Naive thymus-derived CD4-positive, alpha-beta T cell (primary cell): ENCODE data around the gene KRT80. TPM values are rescaled to one million over a fixed set of nuclear protein-coding genes. Genes with fewer than 3 reads are reported as not detected.

ENCODE experiments used
- ATAC-seq: fragments of 150-1000 bp; cut with Tn5 transposase; 2 replicates; pipeline ENCODE4 v1.10.0; 2021; ENCODE audit warnings: mild to moderate bottlenecking, moderate library complexity
- CTCF ChIA-PET: fragments of 350-600 bp; sonication (Branson Sonifier 250); formaldehyde crosslinking; loops from one replicate; lab custom pipeline; 2021; ENCODE audit warnings: antibody characterized with exemption; lab: Charles Lee
- POLR2A ChIA-PET: fragments of 350-600 bp; sonication (Branson Sonifier 250); formaldehyde crosslinking; loops from one replicate; lab custom pipeline; 2021; ENCODE audit warnings: antibody characterized with exemption, inconsistent platforms; lab: Charles Lee
- DNase-seq, 9 donors: peaks; one replicate each; pipeline versions ENCODE4 v3.0.0 to v3.0.0-alpha.2; 2020 to 2022; ENCODE audit warnings: mixed read lengths in 1 of 9
- H3K27ac ChIP-seq: one replicate; pipeline ENCODE4 v1.7.0; 2013; ENCODE audit warnings: mild to moderate bottlenecking, low read depth, low read length, moderate library complexity
- H3K27me3 ChIP-seq, 2 donors: one replicate each; pipeline ENCODE4 v1.7.0; 2013; ENCODE audit warnings: low read length in 2 of 2, mild to moderate bottlenecking in 2 of 2, moderate library complexity in 2 of 2; ENCODE audit not compliant: control insufficient read depth in 2 of 2, insufficient read depth in 2 of 2
- H3K36me3 ChIP-seq, 3 experiments: 1 replicate in 2 of 3; 2 replicates in 1 of 3; pipeline ENCODE4 v1.7.0; 2013; ENCODE audit warnings: low read length in 3 of 3, mild to moderate bottlenecking in 3 of 3, moderate library complexity in 1 of 3; ENCODE audit not compliant: insufficient read depth in 3 of 3, control insufficient read depth in 2 of 3
- H3K4me1 ChIP-seq, 2 donors: one replicate each; pipeline ENCODE4 v1.7.0; 2013; ENCODE audit warnings: low read length in 2 of 2, mild to moderate bottlenecking in 2 of 2, moderate library complexity in 1 of 2; ENCODE audit not compliant: control insufficient read depth in 2 of 2, insufficient read depth in 2 of 2
- H3K4me3 ChIP-seq: 2 replicates; pipeline ENCODE4 v1.7.0; 2013; ENCODE audit warnings: mild to moderate bottlenecking, low read length
- H3K9me3 ChIP-seq, 3 experiments: 1 replicate in 2 of 3; 2 replicates in 1 of 3; pipeline ENCODE4 v1.7.0; 2013; ENCODE audit warnings: low read length in 3 of 3; ENCODE audit not compliant: control insufficient read depth in 2 of 3
- H3K27ac Mint-ChIP-seq, 9 donors: one replicate each; pipeline ENCODE4 v1.8.0; 2020 to 2022; ENCODE audit warnings: mixed read lengths in 9 of 9, mild to moderate bottlenecking in 8 of 9, moderate library complexity in 5 of 9, inconsistent platforms in 2 of 9
- H3K27me3 Mint-ChIP-seq, 5 donors: one replicate each; pipeline ENCODE4 v1.8.0; 2021 to 2022; ENCODE audit warnings: mixed read lengths in 5 of 5, mild to moderate bottlenecking in 1 of 5
- H3K36me3 Mint-ChIP-seq, 5 donors: one replicate each; pipeline ENCODE4 v1.8.0; 2020 to 2022; ENCODE audit warnings: mixed read lengths in 5 of 5, mild to moderate bottlenecking in 3 of 5, inconsistent platforms in 1 of 5
- H3K4me1 Mint-ChIP-seq, 7 donors: one replicate each; pipeline ENCODE4 v1.8.0; 2020 to 2022; ENCODE audit warnings: mixed read lengths in 7 of 7, mild to moderate bottlenecking in 3 of 7, inconsistent platforms in 1 of 7
- H3K4me3 Mint-ChIP-seq, 10 donors: one replicate each; pipeline ENCODE4 v1.8.0; 2020 to 2022; ENCODE audit warnings: mild to moderate bottlenecking in 10 of 10, mixed read lengths in 10 of 10, moderate library complexity in 6 of 10, inconsistent platforms in 2 of 10
- H3K9me3 Mint-ChIP-seq, 11 donors: one replicate each; pipeline ENCODE4 v1.8.0; 2020 to 2022; ENCODE audit warnings: mixed read lengths in 11 of 11, mild to moderate bottlenecking in 4 of 11, inconsistent platforms in 1 of 11, moderate library complexity in 1 of 11
- intact Hi-C, 2 donors: fragments of 100-400 bp; cut with micrococcal nuclease; formaldehyde crosslinking; loops; one replicate each; pipeline ENCODE4 v1.15.1; 2023
- polyA plus RNA-seq, 2 donors: library from polyadenylated mRNA; unstranded; fragments of 300-500 nt; fragmentation: Illumina TruSeq; gene quantifications; one replicate each; pipeline ENCODE4 v1.2.3, GENCODE V29; 2021
- total RNA-seq, 6 experiments: library from RNA in 5 of 6; stranded (reverse) in 5 of 6; gene quantifications; 1 replicate in 5 of 6; 2 replicates in 1 of 6; pipeline ENCODE4 v1.2.3 and lab custom pipeline; 2021 to 2026

KRT80 gene
- total and polyA plus RNA-seq, 7 experiments from 2014 or later: 0.12 TPM; not detected in 6

DNA sequence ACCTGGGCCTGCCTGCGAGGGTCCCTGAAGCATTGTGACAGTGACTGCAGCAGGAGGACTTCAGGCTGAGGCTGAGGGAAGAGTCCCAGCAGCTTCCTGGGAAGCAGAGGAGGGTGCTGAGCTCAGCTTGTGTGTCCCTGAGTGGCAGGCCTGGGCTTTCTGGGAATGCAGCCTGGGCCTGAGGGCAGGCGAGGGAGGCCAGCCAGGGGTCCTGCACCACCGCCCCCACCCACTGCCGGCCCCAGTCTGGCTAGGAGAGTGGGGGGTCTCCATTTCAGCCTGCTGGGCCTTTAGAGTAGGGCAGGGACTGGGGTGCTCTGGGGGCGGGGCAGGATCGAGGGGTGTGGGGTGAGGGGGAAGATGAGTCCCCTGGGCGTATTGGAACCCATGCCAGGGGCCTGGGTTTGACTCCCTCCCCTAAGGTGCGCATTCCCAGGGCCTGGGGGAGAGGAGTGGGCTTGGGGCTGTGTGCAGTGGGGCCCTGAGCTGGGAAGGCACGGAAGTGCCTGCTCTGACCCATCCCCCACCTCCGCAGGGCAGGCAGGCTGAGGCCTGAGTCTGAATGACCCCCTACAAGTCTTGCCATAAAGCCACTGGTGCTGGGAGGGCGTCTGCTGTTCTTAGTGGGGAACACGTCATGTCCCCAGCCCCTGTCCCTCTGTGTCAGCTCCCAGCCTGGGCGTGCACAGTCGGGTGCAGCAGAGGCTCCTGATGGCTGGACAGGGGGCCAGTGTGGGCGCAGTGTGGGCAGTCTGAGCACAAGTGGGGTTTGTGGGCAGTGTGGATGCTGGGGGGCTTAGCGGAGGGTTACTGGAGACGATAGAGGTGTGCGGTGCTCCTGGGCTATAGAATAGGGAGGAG, 46.4 kb downstream of the KRT80 start:
- POLR2A ChIA-PET: interaction anchor here (0.6 kb wide), 1 partner anchor 952 kb away, joined by 3 read pairs; no protein-coding TSS in a partner anchor
- Mint-ChIP-seq H3K4me3 (no peak overlapping the region), H3K9me3 (no peaks in the 10 kb centered on the region), H3K27ac (peak overlapping the region in 2 of 9 donors; percentile 7 to 65), H3K36me3 (no peaks in the 10 kb centered on the region), H3K4me1 (peaks cover 0 to 2% (median 0%) of the 10 kb centered on the region in 7 donors), H3K27me3 (no peaks in the 10 kb centered on the region)
- no peaks in the 10 kb centered on the region for H3K27me3 ChIP-seq
- no peak for DNase-seq
- CTCF ChIA-PET: no interaction called here
- H3K9me3 ChIP-seq: no peaks in the 10 kb centered on the region
- no peak overlapping the region for H3K27ac ChIP-seq
- no peaks in the 10 kb centered on the region for H3K4me1 ChIP-seq
- no peak for ATAC-seq
- H3K36me3 ChIP-seq: no peaks in the 10 kb centered on the region
- H3K4me3 ChIP-seq: no peak overlapping the region
- intact Hi-C loops: no loop called here

DNA sequence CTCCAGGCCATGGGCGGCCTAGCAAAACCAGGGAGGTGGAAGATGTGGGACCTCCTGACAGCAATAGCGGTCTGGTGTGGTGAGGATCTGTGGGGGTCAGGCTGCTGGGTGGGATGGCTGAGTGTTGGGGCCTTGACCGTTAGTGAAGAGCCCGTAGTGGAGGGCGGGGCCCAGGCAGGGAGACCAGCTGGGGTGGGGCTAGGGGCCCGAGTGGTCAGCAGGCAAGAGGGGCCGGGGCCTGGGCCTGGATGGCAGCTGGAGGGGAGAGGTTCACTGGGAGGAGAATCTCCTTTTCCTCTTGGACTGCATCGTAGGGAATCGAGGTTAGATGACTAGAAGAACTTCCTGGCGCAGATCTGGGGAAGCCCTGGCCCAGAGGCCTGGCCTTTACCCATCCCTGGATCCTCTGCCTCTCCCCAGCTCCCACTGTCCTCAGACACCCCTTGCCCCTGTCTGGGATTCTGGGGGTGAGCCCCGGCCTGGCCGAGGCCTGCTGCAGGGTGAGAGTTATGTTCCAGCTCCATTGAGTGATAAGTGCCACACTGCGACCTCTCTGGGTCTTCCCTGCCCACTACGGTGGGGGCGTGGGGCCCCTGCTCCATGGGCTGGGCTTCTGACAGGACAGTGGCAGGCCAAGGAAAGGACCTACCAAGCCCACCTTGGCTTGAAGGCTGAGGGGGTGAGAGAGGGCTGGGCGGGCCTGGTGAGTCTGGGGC, 47.1 kb downstream of the KRT80 start:
- H3K4me3 Mint-ChIP-seq: no peak overlapping the region
- Histone ChIP-seq H3K27ac (no peak overlapping the region), H3K27me3 (no peaks in the 10 kb centered on the region), H3K4me1 (no peaks in the 10 kb centered on the region), H3K4me3 (no peak overlapping the region), H3K9me3 (no peaks in the 10 kb centered on the region), H3K36me3 (no peaks in the 10 kb centered on the region)
- ATAC-seq (no peak), DNase-seq (no peak)
- H3K36me3 Mint-ChIP-seq: no peaks in the 10 kb centered on the region
- no peaks in the 10 kb centered on the region for H3K27me3 Mint-ChIP-seq
- CTCF ChIA-PET: no interaction called here
- POLR2A ChIA-PET: no interaction called here
- H3K9me3 Mint-ChIP-seq: no peaks in the 10 kb centered on the region
- peak overlapping the region in 1 of 9 donors; percentile 13 for H3K27ac Mint-ChIP-seq
- intact Hi-C loops: no loop called here
- peaks cover 0 to 3% (median 0%) of the 10 kb centered on the region in 7 donors for H3K4me1 Mint-ChIP-seq

DNA sequence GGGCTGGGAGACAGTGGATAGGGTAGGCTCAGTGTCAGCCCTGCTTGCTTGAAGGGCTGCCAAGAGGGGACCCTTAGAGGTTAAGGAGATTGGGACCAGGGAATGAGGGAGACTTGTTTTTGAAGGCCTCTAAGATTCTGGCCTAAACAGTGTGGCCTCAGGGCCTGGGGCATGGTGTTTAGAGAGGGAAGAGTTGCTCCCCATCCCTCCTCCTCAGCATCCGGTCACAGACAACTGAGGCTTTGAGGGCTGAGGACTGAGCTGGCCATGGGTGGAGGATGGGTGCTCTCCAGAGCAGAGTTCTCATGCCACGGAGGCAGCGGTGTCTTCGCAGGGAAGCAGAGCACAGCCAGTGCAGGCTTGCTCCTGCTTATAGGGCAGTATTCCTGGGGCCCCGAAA, 49.4 kb downstream of the KRT80 start:
- intact Hi-C loops: no loop called here
- peaks cover 0 to 9% (median 6%) of the 10 kb centered on the region in 5 donors for H3K27me3 Mint-ChIP-seq
- H3K4me3 ChIP-seq: no peak overlapping the region
- ChIA-PET POLR2A (interaction anchor here (0.7 kb wide), 1 partner anchor 116 kb away, joined by 3 read pairs; no protein-coding TSS in a partner anchor), CTCF (no interaction called here)
- ATAC-seq (no peak), DNase-seq (no peak)
- H3K4me3 Mint-ChIP-seq: no peak overlapping the region
- H3K36me3 ChIP-seq: no peaks in the 10 kb centered on the region
- H3K27ac ChIP-seq: no peak overlapping the region
- no peaks in the 10 kb centered on the region for H3K9me3 ChIP-seq
- no peaks in the 10 kb centered on the region for H3K4me1 ChIP-seq
- peak overlapping the region in 1 of 9 donors; percentile 36 for H3K27ac Mint-ChIP-seq
- H3K9me3 Mint-ChIP-seq: no peaks in the 10 kb centered on the region
- H3K27me3 ChIP-seq: no peaks in the 10 kb centered on the region
- peaks cover 0 to 3% (median 0%) of the 10 kb centered on the region in 7 donors for H3K4me1 Mint-ChIP-seq
- H3K36me3 Mint-ChIP-seq: no peaks in the 10 kb centered on the region

DNA sequence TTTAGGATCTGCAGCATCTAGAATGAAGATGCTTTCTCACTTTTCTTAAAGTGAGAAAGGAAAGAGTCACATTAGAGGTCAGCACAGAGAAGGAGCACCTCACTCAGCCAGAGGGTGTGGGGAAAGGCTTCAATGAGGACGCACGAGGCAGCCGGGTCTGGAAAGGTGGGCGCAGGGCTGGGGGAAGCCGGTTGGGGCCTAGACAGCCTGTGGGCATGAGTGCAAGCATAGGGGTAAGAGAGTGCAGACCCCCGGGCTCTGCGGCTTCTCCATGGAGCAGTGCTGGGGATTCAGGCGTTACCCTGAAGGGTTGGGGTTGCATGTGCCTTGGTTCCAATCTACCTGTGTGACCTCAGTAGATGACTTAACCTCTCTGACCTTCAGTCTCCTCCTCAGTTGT, 49.9 kb downstream of the KRT80 start:
- Histone ChIP-seq H3K27ac (no peak overlapping the region), H3K27me3 (no peaks in the 10 kb centered on the region), H3K9me3 (no peaks in the 10 kb centered on the region), H3K36me3 (no peaks in the 10 kb centered on the region), H3K4me1 (no peaks in the 10 kb centered on the region), H3K4me3 (no peak overlapping the region)
- Mint-ChIP-seq H3K4me3 (no peak overlapping the region), H3K36me3 (no peaks in the 10 kb centered on the region), H3K9me3 (no peaks in the 10 kb centered on the region), H3K4me1 (peaks cover 0 to 3% (median 0%) of the 10 kb centered on the region in 7 donors), H3K27me3 (peaks cover 0 to 10% (median 6%) of the 10 kb centered on the region in 5 donors), H3K27ac (no peak overlapping the region)
- DNase-seq: no peak
- POLR2A ChIA-PET: no interaction called here
- intact Hi-C loops: no loop called here
- CTCF ChIA-PET: no interaction called here
- ATAC-seq: no peak

DNA sequence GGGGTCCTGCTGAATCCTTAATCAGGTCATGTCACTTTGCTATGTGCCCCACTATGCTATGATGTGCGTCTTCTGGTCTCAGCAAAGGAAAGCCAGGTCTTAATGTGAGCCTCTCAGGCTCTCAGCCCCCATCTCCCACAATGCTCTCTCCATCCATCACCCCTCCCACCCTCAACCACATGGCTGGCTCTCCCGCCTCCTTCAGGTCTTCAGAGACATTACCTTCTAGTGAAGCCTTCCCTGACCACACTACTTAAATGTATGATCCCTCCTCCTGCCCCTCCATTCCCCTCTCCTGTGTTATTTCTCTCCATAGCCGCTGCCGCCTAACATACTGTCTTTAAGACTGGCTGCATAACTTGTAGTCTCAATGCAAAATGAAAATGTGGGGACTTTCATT, 50.5 kb downstream of the KRT80 start:
- no peak overlapping the region for H3K4me3 Mint-ChIP-seq
- CTCF ChIA-PET: interaction anchor here (1.0 to 2.3 kb wide), 2 partner anchors 14 to 187 kb away, joined by 3 to 15 read pairs; no protein-coding TSS in a partner anchor
- no peak overlapping the region for H3K27ac ChIP-seq
- no peaks in the 10 kb centered on the region for H3K36me3 ChIP-seq
- no peaks in the 10 kb centered on the region for H3K4me1 ChIP-seq
- no peak overlapping the region for H3K4me3 ChIP-seq
- ATAC-seq (no peak), DNase-seq (no peak)
- H3K36me3 Mint-ChIP-seq: no peaks in the 10 kb centered on the region
- no peaks in the 10 kb centered on the region for H3K9me3 Mint-ChIP-seq
- POLR2A ChIA-PET: no interaction called here
- intact Hi-C loops: no loop called here
- peaks cover 0 to 3% (median 0%) of the 10 kb centered on the region in 7 donors for H3K4me1 Mint-ChIP-seq
- peak overlapping the region in 1 of 9 donors; percentile 57 for H3K27ac Mint-ChIP-seq
- no peaks in the 10 kb centered on the region for H3K9me3 ChIP-seq
- H3K27me3 Mint-ChIP-seq: peaks cover 0 to 13% (median 10%) of the 10 kb centered on the region in 5 donors
- H3K27me3 ChIP-seq: no peaks in the 10 kb centered on the region

DNA sequence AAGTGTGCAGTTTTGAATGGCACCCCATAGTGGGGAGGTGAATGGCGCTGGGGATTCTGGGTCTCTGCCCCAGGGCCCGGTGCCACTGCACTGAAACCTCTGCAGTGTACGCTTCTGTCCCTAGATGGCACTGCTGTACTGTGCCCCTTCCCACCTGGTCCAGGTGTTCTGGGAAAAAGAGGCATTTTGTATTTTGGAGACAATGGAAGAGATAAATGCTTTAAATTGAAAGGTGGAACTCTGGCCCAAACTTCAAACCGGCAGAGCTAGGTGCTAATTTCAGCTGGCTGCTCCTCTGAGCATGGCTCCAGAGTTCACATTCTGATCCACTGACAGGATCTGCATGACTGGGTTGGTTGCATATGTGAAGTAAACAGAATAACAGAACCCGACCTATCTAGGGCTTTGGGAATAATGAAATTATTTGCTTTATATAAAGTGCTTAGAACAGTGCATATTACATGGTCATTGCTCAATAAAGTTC, 52.2 kb downstream of the KRT80 start:
- Histone ChIP-seq H3K4me3 (no peak overlapping the region), H3K36me3 (no peaks in the 10 kb centered on the region), H3K4me1 (no peaks in the 10 kb centered on the region), H3K9me3 (no peaks in the 10 kb centered on the region), H3K27ac (no peak overlapping the region), H3K27me3 (no peaks in the 10 kb centered on the region)
- Mint-ChIP-seq H3K36me3 (no peaks in the 10 kb centered on the region), H3K4me3 (no peak overlapping the region), H3K27me3 (peaks cover 0 to 16% (median 10%) of the 10 kb centered on the region in 5 donors), H3K9me3 (no peaks in the 10 kb centered on the region), H3K4me1 (peaks cover 0 to 3% (median 0%) of the 10 kb centered on the region in 7 donors), H3K27ac (no peak overlapping the region)
- intact Hi-C loops: loop anchor here in 1 of 2 donors (1.0 kb wide), 1 partner anchor 188 kb away; no protein-coding TSS in a partner anchor
- ATAC-seq (peak; percentile 89), DNase-seq (peak in 4 of 9 donors; percentile 25 to 39 (median 34))
- ChIA-PET CTCF (interaction anchor here (0.9 to 2.3 kb wide), 5 partner anchors 19 to 188 kb away, joined by 3 to 15 read pairs (median 3); no protein-coding TSS in a partner anchor), POLR2A (no interaction called here)
